A673 (cell line): ENCODE results near the gene GLTP. TPM values are rescaled to one million over a fixed set of nuclear protein-coding genes. Genes with fewer than 3 reads are reported as not detected.

ENCODE experiments used
- BruUV-seq: library from RNA; stranded (reverse); fragments of 400-500 nt; replicated peaks from 2 replicates; lab custom pipeline; 2021; lab: Mats Ljungman, UMichigan
- CTCF ChIA-PET: fragments of 300-600 bp; sonication (Branson Sonifier 250); formaldehyde crosslinking; loops from one replicate; lab custom pipeline; 2022; ENCODE audit warnings: antibody characterized with exemption; lab: Charles Lee
- POLR2A ChIA-PET: fragments of 300-600 bp; sonication (Branson Sonifier 250); formaldehyde crosslinking; loops from one replicate; lab custom pipeline; 2022; ENCODE audit warnings: antibody characterized with exemption; ENCODE audit not compliant: low non-redundant PET; lab: Charles Lee
- DNase-seq: peaks from one replicate; pipeline ENCODE4 v3.0.0-alpha.2; 2015; ENCODE audit warnings: low spot score
- H3K27ac ChIP-seq: fragments of 200-600 bp; sonication (generic); 2 replicates; pipeline ENCODE4 v1.5.1; 2016; ENCODE audit warnings: mixed run types, low read depth, mild to moderate bottlenecking, mixed read lengths, antibody characterized with exemption, low read length; ENCODE audit not compliant: poor library complexity, severe bottlenecking
- H3K27me3 ChIP-seq: fragments of 200-600 bp; sonication (generic); replicated peaks from 2 replicates; pipeline ENCODE4 v1.6.1; 2017; ENCODE audit warnings: mixed run types, low read depth, mild to moderate bottlenecking, mixed read lengths, antibody characterized with exemption, low read length; ENCODE audit not compliant: insufficient read depth, poor library complexity
- H3K36me3 ChIP-seq: fragments of 200-600 bp; sonication (generic); 2 replicates; pipeline ENCODE4 v1.6.1; 2016; ENCODE audit warnings: mixed run types, mild to moderate bottlenecking, mixed read lengths, antibody characterized with exemption, low read length; ENCODE audit not compliant: insufficient read depth, poor library complexity, severe bottlenecking
- H3K4me1 ChIP-seq: fragments of 200-600 bp; sonication (generic); 2 replicates; pipeline ENCODE4 v1.6.1; 2017; ENCODE audit warnings: mixed run types, mild to moderate bottlenecking, mixed read lengths, antibody characterized with exemption, low read length; ENCODE audit not compliant: insufficient read depth, poor library complexity, severe bottlenecking
- H3K4me3 ChIP-seq: fragments of 200-600 bp; sonication (generic); 2 replicates; pipeline ENCODE4 v1.5.1; 2016; ENCODE audit warnings: low read depth, mixed run types, mild to moderate bottlenecking, mixed read lengths, low read length; ENCODE audit not compliant: poor library complexity, severe bottlenecking
- H3K9me3 ChIP-seq: fragments of 200-600 bp; sonication (generic); 2 replicates; pipeline ENCODE4 v1.6.1; 2016; ENCODE audit warnings: mixed run types, low read depth, mild to moderate bottlenecking, mixed read lengths, antibody characterized with exemption, low read length; ENCODE audit not compliant: poor library complexity, severe bottlenecking
- CTCF ChIP-seq: fragments of 300-800, 200-600 bp; sonication (generic); conservative IDR thresholded peaks from 2 replicates; pipeline ENCODE4 v1.5.1; 2017; ENCODE audit warnings: low read depth, mild to moderate bottlenecking, antibody characterized with exemption, low read length, moderate library complexity, mixed read lengths
- EZH2 ChIP-seq: fragments of 200-600 bp; sonication (generic); IDR thresholded peaks from 2 replicates; pipeline ENCODE4 v1.6.1; 2017; ENCODE audit warnings: borderline replicate concordance, low read depth, mild to moderate bottlenecking, mixed read lengths, antibody characterized with exemption, low read length; ENCODE audit not compliant: poor library complexity, severe bottlenecking
- intact Hi-C: fragments of 100-400 bp; cut with micrococcal nuclease; formaldehyde crosslinking; loops from one replicate; pipeline ENCODE4 v1.10.0; 2022; ENCODE audit not compliant: unreplicated experiment
- total RNA-seq: library from RNA; stranded (reverse); gene quantifications from 2 replicates; pipeline ENCODE4 v1.2.3, GENCODE V29; 2021

Gene GLTP
- total RNA-seq, 1 experiment from 2014 or later = 20.2 TPM

- Histone ChIP-seq H3K4me1 (no peaks in the 10 kb centered on the region), H3K27ac (no peak overlapping the region), H3K27me3 (no peaks in the 10 kb centered on the region), H3K9me3 (no peaks in the 10 kb centered on the region), H3K36me3 (peaks cover 14% of the 10 kb centered on the region), H3K4me3 (no peak overlapping the region)
- DNase-seq = no peak
- ChIA-PET CTCF (no interaction called here), POLR2A (no interaction called here)
- no TSS peak for BruUV-seq
- intact Hi-C loops = no loop called here
- TF ChIP-seq EZH2 (no peak), CTCF (no peak)
Observed at GRCh38 chr12:109921982-109922381, 41.6 kb upstream of the GLTP start.

- no peaks in the 10 kb centered on the region for H3K27me3 ChIP-seq
- intact Hi-C loops = no loop called here
- no peaks in the 10 kb centered on the region for H3K4me1 ChIP-seq
- no peaks in the 10 kb centered on the region for H3K9me3 ChIP-seq
- POLR2A ChIA-PET = interaction anchor here (0.6 kb wide), 1 partner anchor 290 kb away, joined by 8 read pairs; no protein-coding TSS in a partner anchor
- no peak for DNase-seq
- CTCF ChIA-PET = no interaction called here
- H3K4me3 ChIP-seq = no peak overlapping the region
- BruUV-seq = no TSS peak
- H3K36me3 ChIP-seq = peaks cover 31% of the 10 kb centered on the region
- H3K27ac ChIP-seq = no peak overlapping the region
- TF ChIP-seq EZH2 (no peak), CTCF (no peak)
Observed at GRCh38 chr12:109920261-109920780, 40.0 kb upstream of the GLTP start.

DNA sequence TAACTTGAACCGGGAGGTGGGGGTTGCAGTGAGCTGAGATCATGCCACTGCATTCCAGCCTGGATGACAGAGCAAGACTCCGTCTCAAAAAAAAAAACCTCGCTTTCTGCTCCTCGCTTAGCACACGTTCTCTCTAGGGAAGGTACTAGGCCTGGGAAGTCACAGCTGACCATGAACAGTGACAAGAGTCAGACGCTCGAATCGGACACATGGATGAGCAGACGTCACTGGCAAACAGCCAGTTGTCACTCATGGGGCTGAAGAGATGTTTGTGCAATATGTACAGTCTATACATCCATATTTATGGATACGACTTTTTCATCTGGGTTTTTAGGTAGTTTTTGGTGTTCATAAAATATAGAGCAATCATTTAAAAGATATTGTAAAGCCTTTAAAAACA lies 39.1 kb upstream of the GLTP start:
- TF ChIP-seq EZH2 (no peak), CTCF (no peak)
- Histone ChIP-seq H3K27me3 (no peaks in the 10 kb centered on the region), H3K4me3 (no peak overlapping the region), H3K27ac (no peak overlapping the region), H3K36me3 (peaks cover 39% of the 10 kb centered on the region), H3K4me1 (no peaks in the 10 kb centered on the region), H3K9me3 (no peaks in the 10 kb centered on the region)
- no peak for DNase-seq
- no TSS peak for BruUV-seq
- intact Hi-C loops = no loop called here
- POLR2A ChIA-PET = no interaction called here
- CTCF ChIA-PET = no interaction called here
